Caco-2 (cell line): ENCODE results near the gene MMP28. TPM values are rescaled to one million over a fixed set of nuclear protein-coding genes. Genes with fewer than 3 reads are reported as not detected.

Source experiments
- BruUV-seq: library from RNA; stranded (reverse); fragments of 400-500 nt; replicated peaks from 2 replicates; lab custom pipeline; 2021; lab: Mats Ljungman, UMichigan
- CTCF ChIA-PET: fragments of 300-600 bp; sonication (Branson Sonifier 250); formaldehyde crosslinking; loops from one replicate; lab custom pipeline; 2022; ENCODE audit warnings: antibody characterized with exemption; lab: Charles Lee
- POLR2A ChIA-PET: fragments of 300-600 bp; sonication (Branson Sonifier 250); formaldehyde crosslinking; loops from one replicate; lab custom pipeline; 2022; ENCODE audit warnings: antibody characterized with exemption; lab: Charles Lee
- DNase-seq, 2 experiments: peaks; one replicate each; pipeline versions ENCODE4 v3.0.0 to v3.0.0-alpha.2; 2020 to 2022
- H3K27me3 ChIP-seq: replicated peaks from 2 replicates; pipeline ENCODE4 v1.6.0; 2011; ENCODE audit warnings: low read length; ENCODE audit not compliant: control insufficient read depth, insufficient read depth
- H3K36me3 ChIP-seq: 2 replicates; pipeline ENCODE4 v1.5.1; 2011; ENCODE audit warnings: low read length; ENCODE audit not compliant: control insufficient read depth, insufficient read depth
- H3K4me1 ChIP-seq: fragments of 250-450 bp; sonication (Bioruptor Pico); 2 replicates; pipeline ENCODE4 v1.5.1; 2020; ENCODE audit warnings: mild to moderate bottlenecking
- H3K4me3 ChIP-seq: 2 replicates; pipeline ENCODE4 v1.5.1; 2011; ENCODE audit warnings: low read depth, mild to moderate bottlenecking, control low read depth, low read length
- H3K9me3 ChIP-seq: fragments of 250-450 bp; sonication (Bioruptor Pico); 2 replicates; pipeline ENCODE4 v1.5.1; 2020; ENCODE audit warnings: mild to moderate bottlenecking, moderate library complexity
- H3K27ac Mint-ChIP-seq: one replicate; pipeline ENCODE4 v1.8.0; 2022; ENCODE audit warnings: mixed read lengths; ENCODE audit not compliant: unreplicated experiment
- H3K27me3 Mint-ChIP-seq: one replicate; pipeline ENCODE4 v1.8.0; 2022; ENCODE audit warnings: mixed read lengths; ENCODE audit not compliant: insufficient read depth, unreplicated experiment
- H3K36me3 Mint-ChIP-seq: one replicate; pipeline ENCODE4 v1.8.0; 2022; ENCODE audit warnings: mild to moderate bottlenecking, mixed read lengths; ENCODE audit not compliant: insufficient read depth, unreplicated experiment
- H3K4me1 Mint-ChIP-seq: one replicate; pipeline ENCODE4 v1.8.0; 2022; ENCODE audit warnings: low read depth, mixed read lengths; ENCODE audit not compliant: unreplicated experiment
- H3K4me3 Mint-ChIP-seq: one replicate; pipeline ENCODE4 v1.8.0; 2022; ENCODE audit warnings: mild to moderate bottlenecking, moderate library complexity, mixed read lengths; ENCODE audit not compliant: unreplicated experiment
- H3K9me3 Mint-ChIP-seq: one replicate; pipeline ENCODE4 v1.8.0; 2022; ENCODE audit warnings: mixed read lengths; ENCODE audit not compliant: unreplicated experiment
- intact Hi-C: fragments of 100-400 bp; cut with micrococcal nuclease; formaldehyde crosslinking; loops from one replicate; pipeline ENCODE4 v1.10.0; 2022; ENCODE audit not compliant: unreplicated experiment
- total RNA-seq: library from RNA; stranded (reverse); gene quantifications from 2 replicates; pipeline ENCODE4 v1.2.3, GENCODE V29; 2022
- TF ChIP-seq, protein P1 (sequence below), 2 experiments: fragments of 200-600 bp in 1 of 2; IDR thresholded peaks; 1 replicate in 1 of 2; 2 replicates in 1 of 2; pipeline versions ENCODE4 v1.5.1 to v1.8.0; 2011 to 2022; ENCODE audit warnings: antibody characterized with exemption in 1 of 2, control low read depth in 1 of 2, inconsistent platforms in 1 of 2, low read depth in 1 of 2, low read length in 1 of 2, mild to moderate bottlenecking in 1 of 2, moderate library complexity in 1 of 2; ENCODE audit not compliant: insufficient read depth in 1 of 2, severe bottlenecking in 1 of 2, unreplicated experiment in 1 of 2

The MMP28 gene
- total RNA-seq, 1 experiment from 2014 or later = not detected

GRCh38 chr17:35723735-35724134 is 71.7 kb downstream of the MMP28 start:
- no peak for DNase-seq
- H3K9me3 ChIP-seq = no peaks in the 10 kb centered on the region
- peaks cover 2% of the 10 kb centered on the region; the same call in 1 of the 2 replicates for H3K36me3 ChIP-seq
- Mint-ChIP-seq H3K27ac (no peak overlapping the region), H3K27me3 (no peaks in the 10 kb centered on the region), H3K9me3 (no peaks in the 10 kb centered on the region), H3K4me1 (peaks cover 5% of the 10 kb centered on the region), H3K4me3 (no peak overlapping the region), H3K36me3 (peaks cover 53% of the 10 kb centered on the region)
- BruUV-seq = no TSS peak
- intact Hi-C loops = no loop called here
- ChIA-PET POLR2A (no interaction called here), CTCF (no interaction called here)
- H3K4me1 ChIP-seq = no peaks in the 10 kb centered on the region
- TF ChIP-seq, protein P1, sequence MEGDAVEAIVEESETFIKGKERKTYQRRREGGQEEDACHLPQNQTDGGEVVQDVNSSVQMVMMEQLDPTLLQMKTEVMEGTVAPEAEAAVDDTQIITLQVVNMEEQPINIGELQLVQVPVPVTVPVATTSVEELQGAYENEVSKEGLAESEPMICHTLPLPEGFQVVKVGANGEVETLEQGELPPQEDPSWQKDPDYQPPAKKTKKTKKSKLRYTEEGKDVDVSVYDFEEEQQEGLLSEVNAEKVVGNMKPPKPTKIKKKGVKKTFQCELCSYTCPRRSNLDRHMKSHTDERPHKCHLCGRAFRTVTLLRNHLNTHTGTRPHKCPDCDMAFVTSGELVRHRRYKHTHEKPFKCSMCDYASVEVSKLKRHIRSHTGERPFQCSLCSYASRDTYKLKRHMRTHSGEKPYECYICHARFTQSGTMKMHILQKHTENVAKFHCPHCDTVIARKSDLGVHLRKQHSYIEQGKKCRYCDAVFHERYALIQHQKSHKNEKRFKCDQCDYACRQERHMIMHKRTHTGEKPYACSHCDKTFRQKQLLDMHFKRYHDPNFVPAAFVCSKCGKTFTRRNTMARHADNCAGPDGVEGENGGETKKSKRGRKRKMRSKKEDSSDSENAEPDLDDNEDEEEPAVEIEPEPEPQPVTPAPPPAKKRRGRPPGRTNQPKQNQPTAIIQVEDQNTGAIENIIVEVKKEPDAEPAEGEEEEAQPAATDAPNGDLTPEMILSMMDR (IDR thresholded peaks at IDR 0.05; ENCODE audit: insufficient read depth in 1 of 2, low read depth in 1 of 2, low read length in 1 of 2, severe bottlenecking in 1 of 2, unreplicated experiment in 1 of 2) = no peak
- no peak overlapping the region for H3K4me3 ChIP-seq
- H3K27me3 ChIP-seq = no peaks in the 10 kb centered on the region

- H3K36me3 ChIP-seq = peaks cover 2% of the 10 kb centered on the region
- no peaks in the 10 kb centered on the region for H3K4me1 ChIP-seq
- Mint-ChIP-seq H3K27me3 (no peaks in the 10 kb centered on the region), H3K4me3 (no peak overlapping the region), H3K4me1 (peaks cover 8% of the 10 kb centered on the region), H3K27ac (no peak overlapping the region), H3K9me3 (no peaks in the 10 kb centered on the region), H3K36me3 (peaks cover 40% of the 10 kb centered on the region)
- H3K4me3 ChIP-seq = no peak overlapping the region
- POLR2A ChIA-PET = interaction anchor here (0.6 kb wide), 1 partner anchor 32 kb away, joined by 7 read pairs; no protein-coding TSS in a partner anchor
- BruUV-seq = no TSS peak
- H3K27me3 ChIP-seq = no peaks in the 10 kb centered on the region
- intact Hi-C loops = no loop called here
- DNase-seq = no peak
- H3K9me3 ChIP-seq = no peaks in the 10 kb centered on the region
- CTCF ChIA-PET = interaction anchor here (0.6 kb wide), 1 partner anchor 11 kb away, joined by 3 read pairs; no protein-coding TSS in a partner anchor
- TF ChIP-seq, protein P1 (IDR thresholded peaks at IDR 0.05; ENCODE audit: insufficient read depth in 1 of 2, low read depth in 1 of 2, low read length in 1 of 2, severe bottlenecking in 1 of 2, unreplicated experiment in 1 of 2) = no peak
These were observed 78.0 kb downstream of the MMP28 start for GRCh38 chr17:35717475-35717874.

- intact Hi-C loops = no loop called here
- Histone ChIP-seq H3K9me3 (no peaks in the 10 kb centered on the region), H3K4me3 (no peak overlapping the region), H3K4me1 (no peaks in the 10 kb centered on the region), H3K36me3 (peaks cover 2% of the 10 kb centered on the region), H3K27me3 (no peaks in the 10 kb centered on the region)
- CTCF ChIA-PET = no interaction called here
- no peaks in the 10 kb centered on the region for H3K27me3 Mint-ChIP-seq
- peaks cover 8% of the 10 kb centered on the region for H3K4me1 Mint-ChIP-seq
- TF ChIP-seq, protein P1 (IDR thresholded peaks at IDR 0.05; ENCODE audit: insufficient read depth in 1 of 2, low read depth in 1 of 2, low read length in 1 of 2, severe bottlenecking in 1 of 2, unreplicated experiment in 1 of 2) = no peak
- DNase-seq = no peak
- H3K4me3 Mint-ChIP-seq = no peak overlapping the region
- no TSS peak for BruUV-seq
- no peak overlapping the region for H3K27ac Mint-ChIP-seq
- peaks cover 43% of the 10 kb centered on the region for H3K36me3 Mint-ChIP-seq
- POLR2A ChIA-PET = no interaction called here
- no peaks in the 10 kb centered on the region for H3K9me3 Mint-ChIP-seq
These were observed 78.5 kb downstream of the MMP28 start for GRCh38 chr17:35716897-35717465.
